LNCAP (cell line): Measurements from ENCODE around the gene KIF18B.

Source experiments
- CTCF ChIP-seq: fragments of 450-650 bp; IDR thresholded peaks from 2 replicates; pipeline ENCODE4 v1.5.1; 2017; ENCODE audit warnings: mild to moderate bottlenecking

KIF18B gene

GRCh38 chr17:44930667-44931066 lies 16.9 kb downstream of the KIF18B start:
- TF ChIP-seq CTCF, result no peak

- no peak for TF ChIP-seq CTCF
Measured at GRCh38 chr17:44928950-44929720, 18.4 kb downstream of the KIF18B start.

DNA sequence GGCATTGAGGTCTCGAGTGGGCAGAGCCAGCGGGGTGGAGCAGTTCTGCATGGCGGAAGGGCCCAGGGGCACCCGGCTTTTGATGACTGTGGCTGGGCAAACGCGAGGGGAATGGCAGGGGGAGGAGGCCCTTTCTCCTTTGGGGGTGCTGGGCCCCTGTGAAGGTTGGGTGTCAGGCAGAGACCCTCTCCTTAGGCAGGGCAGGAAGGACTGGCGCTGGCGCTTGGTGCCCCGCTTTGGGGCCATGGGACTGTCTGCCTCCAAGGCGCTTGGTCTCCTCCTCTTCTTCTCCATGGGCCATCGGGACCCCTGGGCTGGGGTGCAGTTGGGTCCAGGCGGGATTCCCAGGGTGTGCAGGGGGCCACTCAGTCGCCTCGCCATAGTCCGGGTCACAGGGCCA lies 19.4 kb downstream of the KIF18B start:
- TF ChIP-seq CTCF, result no peak

GRCh38 chr17:44927696-44928095 lies 19.9 kb downstream of the KIF18B start:
- no peak for TF ChIP-seq CTCF

DNA sequence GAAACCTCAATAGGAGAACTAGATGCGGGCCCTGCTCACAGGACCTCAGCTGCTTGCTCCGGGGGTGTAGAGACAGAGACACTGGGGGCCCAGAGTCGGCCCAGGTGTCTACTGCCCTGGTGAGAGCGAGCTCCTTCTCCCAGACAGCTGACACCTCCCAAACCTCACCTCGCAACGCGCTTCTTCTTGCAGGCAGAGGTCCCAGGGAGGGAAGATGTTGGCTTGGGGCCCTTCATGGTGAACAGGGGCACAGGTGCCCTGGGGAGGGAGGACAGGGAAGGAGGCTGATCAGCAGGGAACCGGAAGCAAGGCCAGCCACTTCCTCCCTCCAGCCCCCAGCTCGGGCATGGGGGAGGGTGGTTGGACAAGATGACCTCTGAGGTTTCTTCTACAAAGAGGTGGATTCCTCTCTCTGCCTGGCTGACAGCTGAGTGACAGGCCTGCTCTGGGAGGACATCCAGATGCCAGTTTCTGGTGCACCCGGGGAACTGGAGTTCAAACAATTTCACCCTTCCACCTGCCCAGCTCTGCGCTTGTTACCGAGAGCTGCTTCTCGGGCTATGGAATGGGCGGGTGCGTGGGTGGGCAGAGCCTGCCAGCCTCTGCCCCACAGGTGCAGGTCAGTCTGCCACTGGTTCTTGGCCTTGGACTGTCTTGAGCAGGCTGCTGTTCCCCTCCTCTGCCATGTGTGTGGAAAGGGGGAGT lies 20.6 kb downstream of the KIF18B start:
- TF ChIP-seq CTCF, result no peak

DNA sequence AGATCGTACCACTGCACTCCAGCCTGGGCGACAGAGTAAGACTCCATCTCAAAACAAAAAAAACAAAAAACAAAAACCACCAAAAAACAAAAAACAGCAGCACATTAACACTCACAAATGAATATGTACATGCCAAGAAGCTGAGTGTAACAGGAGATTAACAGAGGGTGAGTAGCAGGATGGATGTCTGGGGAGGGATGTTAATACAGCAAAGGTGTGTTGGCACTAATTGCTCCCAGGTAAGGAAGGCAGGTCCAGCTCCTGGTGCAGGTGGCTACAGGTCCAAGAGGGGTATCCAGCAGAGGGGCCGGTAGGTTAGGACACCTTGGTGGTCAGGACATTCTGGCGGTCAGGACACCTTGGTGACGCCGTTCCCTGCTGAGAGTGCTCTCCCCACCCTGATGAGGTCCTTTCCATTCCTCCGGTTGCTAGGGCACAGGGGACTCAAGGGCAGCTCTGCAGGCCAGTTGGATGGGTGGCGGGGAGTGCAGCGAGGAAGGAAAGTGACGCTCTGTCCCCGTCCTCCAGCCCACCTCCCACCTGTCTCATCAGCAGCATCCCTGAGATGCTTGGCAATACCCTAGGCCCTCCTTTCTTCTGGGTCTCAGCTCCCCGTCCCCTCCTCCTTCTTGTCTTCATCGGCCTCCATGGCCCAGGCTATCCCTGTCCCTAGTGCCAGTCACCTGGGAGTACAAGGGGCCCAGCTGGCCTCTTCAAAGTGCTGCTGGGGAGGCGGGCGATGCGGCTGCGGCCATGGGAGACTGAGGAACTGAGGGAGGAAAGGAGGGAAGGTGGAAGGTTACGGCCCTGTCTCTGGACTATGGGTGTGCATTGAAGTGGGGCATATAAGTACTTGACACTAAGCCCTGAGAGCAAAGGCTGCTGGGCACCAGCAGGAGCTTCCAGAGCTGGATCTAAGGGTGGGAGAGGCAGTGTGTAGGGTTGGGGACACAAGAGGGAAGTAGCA lies 21.6 kb downstream of the KIF18B start:
- no peak for TF ChIP-seq CTCF

- TF ChIP-seq CTCF, result no peak
Measured at GRCh38 chr17:44924107-44924544, 23.4 kb downstream of the KIF18B start.
